Nucleus accumbens (tissue), 56 donors: ENCODE measurements around the gene ADK.
A peak's percentile ranks its signal among the peaks of the same experiment; 100 is the strongest.

ENCODE experiments used
- DNase-seq, 56 donors: peaks; one replicate each; lab custom pipeline; 2025; lab: John Stamatoyannopoulos, UW

Gene ADK

GRCh38 chr10:74585231-74586087 is 434.4 kb downstream of the ADK start:
- peak in 2 of 56 donors; percentile 2 to 7 for DNase-seq

GRCh38 chr10:74586088-74586585 is 435.1 kb downstream of the ADK start:
- no peak for DNase-seq

- DNase-seq, result no peak
Observed at GRCh38 chr10:74587109-74587854, 436.3 kb downstream of the ADK start.

GRCh38 chr10:74589226-74589673 is 438.2 kb downstream of the ADK start:
- peak in 54 of 56 donors; percentile 3 to 93 (median 70) for DNase-seq

GRCh38 chr10:74589851-74590250 is 438.8 kb downstream of the ADK start:
- DNase-seq, result no peak

- DNase-seq, result peak in 1 of 56 donors; percentile 2
Observed at GRCh38 chr10:74593470-74593869, 442.4 kb downstream of the ADK start.

- no peak for DNase-seq
Observed at GRCh38 chr10:74596713-74597112, 445.7 kb downstream of the ADK start.

GRCh38 chr10:74598891-74599566 is 448.0 kb downstream of the ADK start:
- DNase-seq, result no peak

GRCh38 chr10:74599672-74600071 is 448.7 kb downstream of the ADK start:
- no peak for DNase-seq

- no peak for DNase-seq
Observed at GRCh38 chr10:74600170-74600569, 449.1 kb downstream of the ADK start.

- no peak for DNase-seq
Observed at GRCh38 chr10:74602576-74602975, 451.6 kb downstream of the ADK start.

GRCh38 chr10:74610299-74610698 is 459.3 kb downstream of the ADK start:
- DNase-seq, result no peak

GRCh38 chr10:74612195-74612594 is 461.2 kb downstream of the ADK start:
- DNase-seq, result no peak

GRCh38 chr10:74620626-74621025 is 469.6 kb downstream of the ADK start:
- no peak for DNase-seq

GRCh38 chr10:74623786-74624185 is 472.8 kb downstream of the ADK start:
- no peak for DNase-seq

- no peak for DNase-seq
Observed at GRCh38 chr10:74624501-74624900, 473.5 kb downstream of the ADK start.

GRCh38 chr10:74628136-74628535 is 477.1 kb downstream of the ADK start:
- DNase-seq, result no peak

- no peak for DNase-seq
Observed at GRCh38 chr10:74634995-74635536, 484.0 kb downstream of the ADK start.

GRCh38 chr10:74635655-74636054 is 484.6 kb downstream of the ADK start:
- DNase-seq, result no peak

- no peak for DNase-seq
Observed at GRCh38 chr10:74637685-74638084, 486.7 kb downstream of the ADK start.
